Lung (tissue), 12 donors: ENCODE results near the gene MYO15A. TPM values are rescaled to one million over a fixed set of nuclear protein-coding genes. Genes with fewer than 3 reads are reported as not detected.
A peak's percentile ranks its signal among the peaks of the same experiment; 100 is the strongest.

ENCODE experiments used
- ATAC-seq: fragments of 200-7000 bp; cut with Tn5 transposase; one replicate; pipeline ENCODE4 v1.9.1; 2020; ENCODE audit warnings: moderate number of reproducible peaks; ENCODE audit not compliant: insufficient read depth, low FRiP score
- DNase-seq, 3 donors: peaks; one replicate each; pipeline ENCODE4 v3.0.0-alpha.2; 2013 to 2017
- H3K27ac ChIP-seq, 2 donors: one replicate each; pipeline ENCODE4 v1.5.1; 2013; ENCODE audit warnings: mild to moderate bottlenecking in 2 of 2, moderate library complexity in 2 of 2, control low read depth in 1 of 2, inconsistent platforms in 1 of 2, low read depth in 1 of 2, low read length in 1 of 2
- H3K27me3 ChIP-seq, 3 donors: one replicate each; pipeline ENCODE4 v1.5.1; 2013; ENCODE audit warnings: low read length in 2 of 3; ENCODE audit not compliant: control insufficient read depth in 3 of 3, insufficient read depth in 3 of 3
- H3K36me3 ChIP-seq, 4 donors: one replicate each; pipeline ENCODE4 v1.5.1; 2013; ENCODE audit warnings: low read length in 4 of 4, mild to moderate bottlenecking in 1 of 4, moderate library complexity in 1 of 4; ENCODE audit not compliant: control insufficient read depth in 4 of 4, insufficient read depth in 4 of 4
- H3K4me1 ChIP-seq, 5 donors: one replicate each; pipeline ENCODE4 v1.5.1; 2013; ENCODE audit warnings: low read length in 5 of 5, mild to moderate bottlenecking in 2 of 5, moderate library complexity in 1 of 5; ENCODE audit not compliant: control insufficient read depth in 5 of 5, insufficient read depth in 5 of 5
- H3K4me3 ChIP-seq: one replicate; pipeline ENCODE4 v1.5.1; 2013; ENCODE audit warnings: mild to moderate bottlenecking, control low read depth, moderate library complexity
- H3K9ac ChIP-seq, 2 donors: one replicate each; pipeline ENCODE4 v1.5.1; 2013; ENCODE audit warnings: low read length in 2 of 2, control low read depth in 1 of 2; ENCODE audit not compliant: insufficient read depth in 1 of 2
- H3K9me3 ChIP-seq, 4 donors: one replicate each; pipeline ENCODE4 v1.5.1; 2013; ENCODE audit warnings: low read length in 3 of 4, mild to moderate bottlenecking in 1 of 4, moderate library complexity in 1 of 4; ENCODE audit not compliant: control insufficient read depth in 4 of 4, insufficient read depth in 3 of 4
- CTCF ChIP-seq: IDR thresholded peaks from 2 replicates; pipeline ENCODE4 v1.5.1; 2012; ENCODE audit warnings: mild to moderate bottlenecking; ENCODE audit errors: control extremely low read depth, extremely low read depth
- WGBS, 2 donors: extraction: QIAGEN DNeasy Blood & Tissue Kit; methylation state at CpG; one replicate each; pipeline ENCODE4 v1.1.7; 2013; 5-methylcytosine and 5-hydroxymethylcytosine counted together
- polyA plus RNA-seq, 2 donors: library from polyadenylated mRNA; stranded (reverse); fragments of 200-250 nt; gene quantifications; one replicate each; pipeline ENCODE4 v1.2.1, GENCODE V29; 2013
- total RNA-seq, 2 donors: library from RNA; depleted of rRNA in 1 of 2; stranded (reverse); fragments of >200 nt in 1 of 2; gene quantifications; one replicate each; pipeline ENCODE4 v1.2.1, GENCODE V29; 2014 to 2021
- donor health status: control.
- donor health status: control.
- donor health status: Bipolar disorder and iron deficiency.
- donor health status: healthy.
- donor health status: DM: yes; HTN: yes; CAD: no.

Gene MYO15A
- total and polyA plus RNA-seq, 4 donors: 0.56 to 2.7 (median 2.3) TPM

- Histone ChIP-seq H3K4me3 (peak overlapping the region; percentile 34), H3K36me3 (peaks cover 0 to 27% (median 14%) of the 10 kb centered on the region in 4 donors), H3K4me1 (peaks cover 20 to 55% (median 40%) of the 10 kb centered on the region in 5 donors), H3K9me3 (no peaks in the 10 kb centered on the region), H3K27ac (peak overlapping the region in 1 of 2 donors; percentile 45), H3K27me3 (no peaks in the 10 kb centered on the region), H3K9ac (peak overlapping the region in 1 of 2 donors; percentile 79)
- TF ChIP-seq CTCF: no peak
- DNase-seq (no peak), ATAC-seq (no peak)
- 28 to 41% methylated on average over 2 of the region's 2 CpGs for WGBS, 2 donors
Measured at GRCh38 chr17:18187226-18187625, 78.7 kb downstream of the MYO15A start.

GRCh38 chr17:18187821-18188761, 79.5 kb downstream of the MYO15A start:
- Histone ChIP-seq H3K9ac (peak overlapping the region in 1 of 2 donors; percentile 79), H3K27ac (peak overlapping the region; percentile 7 to 64), H3K36me3 (peaks cover 0 to 27% (median 14%) of the 10 kb centered on the region in 4 donors), H3K4me3 (peak overlapping the region; percentile 34), H3K9me3 (no peaks in the 10 kb centered on the region), H3K4me1 (peaks cover 20 to 50% (median 40%) of the 10 kb centered on the region in 5 donors), H3K27me3 (no peaks in the 10 kb centered on the region)
- WGBS, 2 donors: 49 to 67% methylated on average over 9 of the region's 9 CpGs
- no peak for TF ChIP-seq CTCF
- DNase-seq: no peak
- ATAC-seq: no peak

GRCh38 chr17:18190628-18191235, 82.2 kb downstream of the MYO15A start:
- Histone ChIP-seq H3K27me3 (no peaks in the 10 kb centered on the region), H3K36me3 (peaks cover 8 to 30% (median 26%) of the 10 kb centered on the region in 4 donors), H3K4me3 (no peak overlapping the region), H3K4me1 (peaks cover 18 to 51% (median 38%) of the 10 kb centered on the region in 5 donors), H3K27ac (peak overlapping the region; percentile 24 to 62), H3K9me3 (peaks cover 0 to 2% (median 0%) of the 10 kb centered on the region in 4 donors), H3K9ac (no peak overlapping the region)
- TF ChIP-seq CTCF: no peak
- DNase-seq (no peak), ATAC-seq (no peak)
- 42 to 45% methylated on average over 3 of the region's 3 CpGs for WGBS, 2 donors
